ENCODE data around the gene NANOS3. TPM values are rescaled to one million over a fixed set of nuclear protein-coding genes. Genes with fewer than 3 reads are reported as not detected.

The NANOS3 gene
- total and polyA plus RNA-seq, 2 experiments from 2014 or later: not detected

- Mint-ChIP-seq H3K4me3 (no peak overlapping the region), H3K27ac (0 out of 2 replicates have a peak overlapping the region, but pooled peaks have one; percentile 52)
- H3K9me2 ChIP-seq (ENCODE audit: insufficient read depth): no peaks in the 10 kb centered on the region
Observed at GRCh38 chr19:13838435-13839129, 38.4 kb upstream of the NANOS3 start.

More at GRCh38 chr19:13838435-13839129, 38.4 kb upstream of the NANOS3 start:
- Mint-ChIP-seq H3K4me1 (peaks cover 22% of the 10 kb centered on the region), H3K9me3 (no peaks in the 10 kb centered on the region), H3K27me3 (ENCODE audit: insufficient read depth, low read depth, poor library complexity) (peaks cover 19% of the 10 kb centered on the region), H3K36me3 (ENCODE audit: low read depth) (no peaks in the 10 kb centered on the region)
- Histone ChIP-seq H3K27ac (ENCODE audit: low read depth) (peak overlapping the region; percentile 63; the same call in 1 of the 2 replicates), H3K79me2 (replicated peaks; ENCODE audit: insufficient read depth) (peaks cover 14% of the 10 kb centered on the region; the same call in 1 of the 2 replicates), H3K27me3 (ENCODE audit: insufficient read depth) (no peaks in the 10 kb centered on the region), H4K20me1 (replicated peaks; ENCODE audit: insufficient read depth) (no peaks in the 10 kb centered on the region; the same call in 1 of the 2 replicates), H3K4me1 (ENCODE audit: insufficient read depth) (peaks cover 20% of the 10 kb centered on the region; the same call in 1 of the 2 replicates), H2AFZ (no peak overlapping the region), H3K4me2 (no peak overlapping the region; the same call in 1 of the 2 replicates), H3K36me3 (ENCODE audit: insufficient read depth) (no peaks in the 10 kb centered on the region), H3K4me3 (no peak overlapping the region), H3F3A (replicated peaks; ENCODE audit: low read depth) (peaks cover 8% of the 10 kb centered on the region; the same call in 1 of the 2 replicates)
- ATAC-seq (no peak), DNase-seq (ENCODE audit: low spot score) (no peak)
- TF ChIP-seq CREB1 (CRISPR knock-in tag; IDR thresholded peaks at IDR 0.05; ENCODE audit: low read depth) (no peak), ETS1 (IDR thresholded peaks at IDR 0.05) (no peak), POLR2AphosphoS5 (IDR thresholded peaks at IDR 0.05; ENCODE audit: low read depth) (no peak), ZNF462 (CRISPR knock-in tag; IDR thresholded peaks at IDR 0.05) (no peak), NANOG (IDR thresholded peaks at IDR 0.05; ENCODE audit: borderline replicate concordance) (no peak), JUNB (IDR thresholded peaks at IDR 0.05; ENCODE audit: unreplicated experiment) (no peak), EZH2 (IDR thresholded peaks at IDR 0.05; ENCODE audit: low read depth, unreplicated experiment) (no peak), CTCF (conservative IDR thresholded peaks at IDR 0.05; ENCODE audit: low read depth in 2 of 2) (no peak), ZNF331 (CRISPR knock-in tag; IDR thresholded peaks at IDR 0.05; ENCODE audit: low read depth) (no peak), EZH2phosphoT487 (IDR thresholded peaks at IDR 0.05; ENCODE audit: unreplicated experiment) (no peak), REST (IDR thresholded peaks at IDR 0.05; ENCODE audit: unreplicated experiment) (no peak)

Data from GM23338 (cell line).